WTC11 (cell line): ENCODE data around the gene CLEC16A.

ENCODE experiments used
- ATF6 ChIP-seq: sonication (generic); formaldehyde crosslinking; IDR thresholded peaks from 2 replicates; pipeline ENCODE4 v1.8.1; 2023; ENCODE audit warnings: mild to moderate bottlenecking, missing genetic modification reagents
- CTCF ChIP-seq: fragments of 200-600 bp; IDR thresholded peaks from 2 replicates; pipeline ENCODE4 v1.8.0; 2022; ENCODE audit warnings: antibody characterized with exemption

GRCh38 chr16:11087691-11088073, 143.3 kb downstream of the CLEC16A start:
- TF ChIP-seq ATF6 (CRISPR knock-in tag) (no peak), CTCF (no peak)
